CD4-positive, alpha-beta T cell treated with Interleukin-21 for 1 hour (primary cell): ENCODE measurements around the gene MYO5A.

ENCODE experiments used
- DNase-seq: peaks from one replicate; pipeline ENCODE4 v3.0.0-alpha.2; 2020

Gene MYO5A

GRCh38 chr15:52281085-52282035 lies 247.3 kb downstream of the MYO5A start:
- no peak for DNase-seq

DNA sequence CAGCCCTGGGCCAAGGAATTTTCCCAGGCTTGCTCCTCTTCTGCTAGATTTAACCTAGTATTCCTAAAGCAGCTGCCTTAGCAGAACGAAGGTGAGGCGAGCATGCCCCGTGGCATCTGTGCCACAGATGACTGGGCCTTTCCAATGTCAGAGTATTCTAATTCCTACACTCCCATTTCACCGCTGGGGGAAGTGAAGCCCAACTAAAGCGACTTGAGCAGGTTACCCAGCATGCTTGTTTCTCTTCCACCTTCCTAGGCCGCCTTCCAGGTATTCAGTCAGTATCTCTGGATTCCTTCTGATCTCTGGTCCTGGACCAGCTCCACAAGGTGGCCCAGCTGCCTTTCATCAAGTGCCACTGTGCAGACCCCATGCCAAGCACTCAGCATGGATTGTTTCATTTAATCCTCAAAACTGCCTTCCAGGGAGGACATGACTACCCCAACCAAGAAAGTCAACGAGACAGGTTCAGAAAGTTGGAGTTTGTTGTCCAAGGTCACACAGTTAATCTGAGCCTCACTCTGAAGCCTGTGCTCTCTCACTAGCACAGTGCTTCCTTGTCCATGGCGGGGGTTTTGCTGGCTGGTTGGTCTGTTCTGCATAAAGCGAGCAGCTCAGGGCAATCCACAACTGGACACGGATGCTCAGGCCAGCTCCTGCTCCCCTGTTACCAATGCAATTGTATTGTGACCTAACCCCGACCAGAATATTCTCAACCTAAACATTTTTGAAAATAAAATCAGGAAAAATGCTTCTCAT lies 248.2 kb downstream of the MYO5A start:
- no peak for DNase-seq

GRCh38 chr15:52278636-52279367 lies 249.9 kb downstream of the MYO5A start:
- no peak for DNase-seq

DNA sequence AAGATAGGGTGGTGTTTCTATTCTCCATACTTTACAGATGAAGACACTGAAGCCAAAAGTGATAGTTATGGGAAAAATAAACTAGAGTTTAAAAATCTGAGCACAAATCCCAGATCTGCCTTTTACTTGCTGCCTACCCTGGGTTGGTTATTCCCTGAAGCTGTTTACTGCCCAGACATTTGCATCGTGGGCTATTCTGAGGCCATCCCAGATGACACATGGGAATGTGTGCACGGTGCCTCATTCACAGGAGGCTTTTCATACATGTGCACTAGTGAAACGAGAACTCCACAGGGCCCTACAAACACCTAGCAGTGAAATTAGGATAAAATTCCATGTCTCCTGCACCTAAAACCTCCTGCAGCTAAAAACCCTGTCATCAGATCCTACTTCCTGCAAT lies 250.5 kb downstream of the MYO5A start:
- DNase-seq, result no peak

DNA sequence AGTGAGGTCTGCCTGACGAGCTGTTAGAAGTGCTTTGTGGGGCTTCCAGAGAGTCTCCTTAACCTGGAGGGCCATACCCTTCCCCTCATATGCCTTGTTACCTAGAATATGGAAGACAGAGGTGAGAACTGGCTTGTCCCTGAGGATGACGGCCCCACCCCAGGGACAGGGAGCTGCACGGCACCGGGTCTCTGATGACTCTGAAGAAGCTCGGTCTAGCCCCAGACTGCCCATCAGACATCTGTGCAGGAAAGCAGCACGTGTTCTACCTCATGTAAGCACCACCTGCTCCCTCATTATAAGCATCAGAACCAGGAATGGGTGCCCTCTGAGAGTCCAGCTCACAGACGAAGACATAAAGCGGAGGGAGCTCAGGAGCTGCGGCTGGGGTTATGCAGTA lies 251.1 kb downstream of the MYO5A start:
- DNase-seq, result no peak

- DNase-seq, result no peak
Measured at GRCh38 chr15:52276256-52276770, 252.4 kb downstream of the MYO5A start.

- no peak for DNase-seq
Measured at GRCh38 chr15:52263563-52264282, 265.0 kb downstream of the MYO5A start.

DNA sequence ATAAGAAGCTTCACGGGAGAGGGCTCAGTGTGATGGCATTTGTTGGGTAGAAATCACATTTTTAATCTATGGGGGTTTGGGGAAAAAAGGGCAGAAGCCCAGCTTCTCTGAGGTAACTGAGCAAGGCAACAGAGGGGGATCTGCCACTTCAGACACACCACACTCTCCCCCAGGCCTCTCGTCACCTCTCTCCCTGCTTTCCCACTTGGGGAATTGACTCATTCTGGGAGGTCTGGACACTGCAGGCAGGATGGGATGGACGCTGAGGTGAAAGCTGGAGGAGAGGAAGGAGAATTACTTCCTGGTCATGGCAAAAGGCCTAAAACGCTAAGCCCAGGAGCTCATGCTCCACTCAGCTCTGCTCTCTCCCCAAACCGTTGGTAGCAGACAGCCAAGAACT lies 266.3 kb downstream of the MYO5A start:
- no peak for DNase-seq

DNA sequence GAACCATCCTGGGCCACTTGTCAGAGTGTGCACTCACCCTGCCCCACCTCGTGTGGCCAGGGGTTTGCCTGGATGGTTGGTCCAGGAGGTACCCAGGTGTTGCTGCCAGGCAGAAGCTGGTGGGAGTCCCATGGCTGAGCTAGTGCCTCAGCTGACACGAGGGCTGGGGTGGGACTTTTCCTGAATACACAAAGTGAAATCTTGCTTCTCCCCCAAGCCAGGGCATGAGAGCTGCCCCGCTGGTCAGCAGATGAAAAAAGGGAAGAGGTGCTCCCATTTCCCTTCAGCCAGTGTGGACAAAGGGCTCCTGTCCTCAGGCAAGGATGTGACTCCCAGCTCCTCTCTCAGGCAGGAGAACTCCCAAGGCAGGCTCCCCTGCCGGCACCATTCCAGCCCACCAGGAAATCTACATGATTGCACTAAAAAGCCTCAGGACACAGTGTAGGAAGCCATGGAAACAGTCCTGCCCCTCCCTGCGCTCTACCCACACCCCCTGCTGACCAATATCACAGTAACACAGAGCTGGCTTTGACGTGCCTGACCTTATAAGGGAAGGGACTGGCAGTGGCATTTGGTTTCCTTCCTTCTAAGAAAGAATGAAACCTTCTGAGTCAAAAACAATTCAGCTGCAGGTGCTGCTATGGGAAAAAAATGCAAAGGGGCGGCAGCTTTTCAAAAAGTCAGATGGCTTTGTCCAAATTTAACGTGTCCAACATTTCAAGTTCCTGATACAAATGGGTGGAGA lies 267.0 kb downstream of the MYO5A start:
- peak; percentile 71 for DNase-seq

DNA sequence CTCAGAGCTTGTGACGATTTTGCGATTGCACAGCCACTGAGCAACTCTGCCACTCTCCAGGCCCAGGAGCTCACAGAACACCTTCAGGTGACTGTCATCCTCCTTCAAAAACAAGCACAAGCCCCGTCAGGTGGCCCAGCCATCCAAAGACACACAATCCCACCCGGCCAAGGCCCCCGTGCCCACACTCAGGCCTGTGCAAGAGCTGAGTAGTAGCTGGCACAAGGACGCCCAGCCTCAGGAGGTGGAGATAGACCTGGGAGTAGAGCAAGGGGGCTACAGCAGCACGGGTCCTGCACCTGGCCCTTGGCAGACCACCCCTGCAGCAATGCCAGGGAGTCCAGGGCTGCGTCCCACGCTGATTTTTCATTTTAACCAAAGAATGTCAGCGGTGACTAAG lies 267.7 kb downstream of the MYO5A start:
- DNase-seq, result no peak

DNA sequence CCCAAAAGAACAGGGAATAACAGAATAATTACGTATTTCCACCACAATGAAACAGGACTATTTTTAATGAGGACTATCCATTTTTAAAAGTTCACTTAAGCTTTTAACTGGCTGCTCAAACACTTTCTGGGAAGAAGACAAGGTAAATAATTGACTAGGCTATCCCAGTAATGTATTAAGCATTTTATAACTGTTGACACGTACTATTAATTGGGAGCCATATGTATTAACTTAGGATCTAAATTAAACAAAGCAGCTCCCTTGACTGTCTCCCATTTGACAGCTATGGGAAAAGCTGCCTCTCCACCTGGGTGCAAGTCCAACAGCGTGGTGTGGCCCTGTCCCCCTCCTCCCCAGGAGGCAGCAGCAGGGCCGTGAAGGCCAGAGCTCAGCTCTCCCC lies 269.2 kb downstream of the MYO5A start:
- DNase-seq, result no peak

GRCh38 chr15:52258461-52258860 lies 270.2 kb downstream of the MYO5A start:
- no peak for DNase-seq

GRCh38 chr15:52257734-52258062 lies 271.0 kb downstream of the MYO5A start:
- DNase-seq, result no peak
